Upper lobe of left lung (tissue), 6 donors: ENCODE data around the gene PLN. TPM values are rescaled to one million over a fixed set of nuclear protein-coding genes. Genes with fewer than 3 reads are reported as not detected.

Experiments
- ATAC-seq, 2 donors: fragments of 200-7000 bp; cut with Tn5 transposase; one replicate each; pipeline ENCODE4 v1.9.1; 2022; ENCODE audit warnings: mild to moderate bottlenecking in 2 of 2, moderate library complexity in 2 of 2; ENCODE audit not compliant: low FRiP score in 2 of 2
- DNase-seq, 2 donors: peaks; one replicate each; pipeline ENCODE4 v3.0.0-alpha.2; 2019 to 2020
- H3K27ac ChIP-seq, 4 donors: fragments of 200-600 bp; sonication (generic); one replicate each; pipeline ENCODE4 v1.5.1; 2016 to 2019
- H3K27me3 ChIP-seq, 4 donors: fragments of 200-600 bp; sonication (generic); one replicate each; pipeline ENCODE4 v1.5.1; 2017 to 2019
- H3K36me3 ChIP-seq, 4 donors: fragments of 200-600 bp; sonication (generic); one replicate each; pipeline ENCODE4 v1.5.1; 2016 to 2019
- H3K4me1 ChIP-seq, 4 donors: fragments of 200-600 bp; sonication (generic); one replicate each; pipeline ENCODE4 v1.5.1; 2018 to 2019
- H3K4me3 ChIP-seq, 4 donors: fragments of 200-600 bp; sonication (generic); one replicate each; pipeline ENCODE4 v1.5.1; 2017 to 2019; ENCODE audit warnings: mild to moderate bottlenecking in 2 of 4, moderate library complexity in 1 of 4
- H3K9me3 ChIP-seq, 4 donors: fragments of 200-600 bp; sonication (generic); one replicate each; pipeline ENCODE4 v1.5.1; 2018 to 2019
- CTCF ChIP-seq, 6 experiments: fragments of 450-650 bp in 4 of 6; fragments of 200-600 bp in 2 of 6; sonication (generic) in 2 of 6; IDR thresholded peaks; one replicate each; pipeline ENCODE4 v1.5.1; 2016 to 2019; ENCODE audit warnings: antibody characterized with exemption in 6 of 6
- EP300 ChIP-seq, 4 donors: sonication (generic); formaldehyde crosslinking; IDR thresholded peaks; one replicate each; pipeline ENCODE4 v1.5.1; 2017; ENCODE audit warnings: antibody characterized with exemption in 4 of 4, control low read depth in 2 of 4
- POLR2A ChIP-seq, 4 donors: fragments of 450-650 bp; IDR thresholded peaks; one replicate each; pipeline ENCODE4 v1.5.1; 2016 to 2017; ENCODE audit warnings: antibody characterized with exemption in 4 of 4, mild to moderate bottlenecking in 2 of 4
- POLR2AphosphoS5 ChIP-seq, 2 donors: sonication (generic); formaldehyde crosslinking; IDR thresholded peaks; one replicate each; pipeline ENCODE4 v1.5.1; 2017; ENCODE audit warnings: antibody characterized with exemption in 2 of 2
- WGBS, 2 donors: methylation state at CpG; one replicate each; pipeline ENCODE4 v1.1.5; 2017 to 2018; 5-methylcytosine and 5-hydroxymethylcytosine counted together
- total RNA-seq, 6 donors: library from RNA; depleted of rRNA in 4 of 6; stranded (reverse); fragments of >200 nt in 4 of 6; gene quantifications; one replicate each; pipeline versions ENCODE4 v1.1.0 to v1.2.1, GENCODE V29; 2016 to 2021
- donor health status: DM: no; HTN: no; CAD: no; lungs with moderate emphysema.
- donor health status: DM: no; HTN: yes; CAD: no; lungs with severe emphysema.

The PLN gene
- total RNA-seq, 6 donors from 2014 or later = 1.9 to 9.9 (median 3.8) TPM; not detected in 1

GRCh38 chr6:118559659-118560058 lies 11.6 kb downstream of the PLN start:
- H3K9me3 ChIP-seq = no peaks in the 10 kb centered on the region
- no peak for TF ChIP-seq CTCF (IDR thresholded peaks at IDR 0.05)
- TF ChIP-seq POLR2A (IDR thresholded peaks at IDR 0.05) = no peak
- TF ChIP-seq POLR2AphosphoS5 (IDR thresholded peaks at IDR 0.05) = no peak
- no peak for TF ChIP-seq EP300 (IDR thresholded peaks at IDR 0.05)
- H3K4me3 ChIP-seq = no peak overlapping the region
- peaks cover 0 to 10% (median 4%) of the 10 kb centered on the region in 4 donors for H3K4me1 ChIP-seq
- no peaks in the 10 kb centered on the region for H3K36me3 ChIP-seq
- H3K27ac ChIP-seq = no peak overlapping the region
- no peak for ATAC-seq
- no peak for DNase-seq
- no peaks in the 10 kb centered on the region for H3K27me3 ChIP-seq

GRCh38 chr6:118562248-118562647 lies 14.2 kb downstream of the PLN start:
- DNase-seq (no peak), ATAC-seq (no peak)
- Histone ChIP-seq H3K27me3 (no peaks in the 10 kb centered on the region), H3K4me1 (peaks cover 0 to 10% (median 4%) of the 10 kb centered on the region in 4 donors), H3K9me3 (no peaks in the 10 kb centered on the region), H3K4me3 (no peak overlapping the region), H3K27ac (no peak overlapping the region), H3K36me3 (peaks cover 0 to 10% (median 0%) of the 10 kb centered on the region in 4 donors)
- 86 to 96% methylated on average over 1 of the region's 1 CpG for WGBS, 2 donors
- TF ChIP-seq POLR2A (IDR thresholded peaks at IDR 0.05) (no peak), CTCF (IDR thresholded peaks at IDR 0.05) (no peak), POLR2AphosphoS5 (IDR thresholded peaks at IDR 0.05) (no peak), EP300 (IDR thresholded peaks at IDR 0.05) (no peak)

GRCh38 chr6:118562959-118563358 lies 14.9 kb downstream of the PLN start:
- H3K4me3 ChIP-seq = no peak overlapping the region
- ATAC-seq (no peak), DNase-seq (no peak)
- no peak for TF ChIP-seq POLR2AphosphoS5 (IDR thresholded peaks at IDR 0.05)
- no peak for TF ChIP-seq POLR2A (IDR thresholded peaks at IDR 0.05)
- no peak for TF ChIP-seq EP300 (IDR thresholded peaks at IDR 0.05)
- no peak for TF ChIP-seq CTCF (IDR thresholded peaks at IDR 0.05)
- 83 to 90% methylated on average over 1 of the region's 1 CpG for WGBS, 2 donors
- H3K36me3 ChIP-seq = peaks cover 0 to 10% (median 0%) of the 10 kb centered on the region in 4 donors
- peaks cover 0 to 10% (median 7%) of the 10 kb centered on the region in 4 donors for H3K4me1 ChIP-seq
- H3K27me3 ChIP-seq = no peaks in the 10 kb centered on the region
- H3K9me3 ChIP-seq = no peaks in the 10 kb centered on the region
- H3K27ac ChIP-seq = no peak overlapping the region

- DNase-seq (no peak), ATAC-seq (peak in 1 of 2 donors; percentile 29)
- H3K4me3 ChIP-seq = no peak overlapping the region
- H3K27ac ChIP-seq = no peak overlapping the region
- peaks cover 0 to 9% (median 0%) of the 10 kb centered on the region in 4 donors for H3K4me1 ChIP-seq
- WGBS, 2 donors = 71 to 72% methylated on average over 5 of the region's 5 CpGs
- TF ChIP-seq POLR2A (IDR thresholded peaks at IDR 0.05) = no peak
- TF ChIP-seq CTCF (IDR thresholded peaks at IDR 0.05) = peak in 3 of 6 experiments; percentile 42 to 57 (median 53)
- TF ChIP-seq EP300 (IDR thresholded peaks at IDR 0.05) = no peak
- no peak for TF ChIP-seq POLR2AphosphoS5 (IDR thresholded peaks at IDR 0.05)
- no peaks in the 10 kb centered on the region for H3K9me3 ChIP-seq
- H3K36me3 ChIP-seq = peaks cover 0 to 10% (median 0%) of the 10 kb centered on the region in 4 donors
- H3K27me3 ChIP-seq = no peaks in the 10 kb centered on the region
These were observed 17.3 kb downstream of the PLN start for GRCh38 chr6:118565311-118565960.

- TF ChIP-seq POLR2AphosphoS5 (IDR thresholded peaks at IDR 0.05) (no peak), EP300 (IDR thresholded peaks at IDR 0.05) (no peak), POLR2A (IDR thresholded peaks at IDR 0.05) (no peak), CTCF (IDR thresholded peaks at IDR 0.05) (no peak)
- Histone ChIP-seq H3K4me1 (peaks cover 0 to 9% (median 0%) of the 10 kb centered on the region in 4 donors), H3K9me3 (no peaks in the 10 kb centered on the region), H3K4me3 (no peak overlapping the region), H3K27me3 (no peaks in the 10 kb centered on the region), H3K27ac (no peak overlapping the region), H3K36me3 (peaks cover 0 to 10% (median 0%) of the 10 kb centered on the region in 4 donors)
- 88 to 93% methylated on average over 3 of the region's 3 CpGs for WGBS, 2 donors
- no peak for DNase-seq
- ATAC-seq = no peak
These were observed 19.9 kb downstream of the PLN start for GRCh38 chr6:118567974-118568373.
